Nephron progenitor cell (in vitro differentiated cells): ENCODE data around the gene SLC38A11.

ENCODE experiments used
- DNase-seq: peaks from one replicate; pipeline ENCODE4 v3.0.0; 2021
- H3K27ac Mint-ChIP-seq: 2 replicates; pipeline ENCODE4 v1.8.0; 2021; ENCODE audit warnings: mild to moderate bottlenecking, moderate library complexity, mixed read lengths
- H3K27me3 Mint-ChIP-seq: 2 replicates; pipeline ENCODE4 v1.8.0; 2021; ENCODE audit warnings: mild to moderate bottlenecking, low read depth, mixed read lengths; ENCODE audit not compliant: poor library complexity
- H3K36me3 Mint-ChIP-seq: 2 replicates; pipeline ENCODE4 v1.8.0; 2021; ENCODE audit warnings: low read depth, mixed read lengths
- H3K4me1 Mint-ChIP-seq: 2 replicates; pipeline ENCODE4 v1.8.0; 2021; ENCODE audit warnings: mixed read lengths
- H3K4me3 Mint-ChIP-seq: 2 replicates; pipeline ENCODE4 v1.8.0; 2021; ENCODE audit warnings: mild to moderate bottlenecking, moderate library complexity, mixed read lengths
- H3K9me3 Mint-ChIP-seq: 2 replicates; pipeline ENCODE4 v1.8.0; 2021; ENCODE audit warnings: mild to moderate bottlenecking, moderate library complexity, mixed read lengths
- CTCF ChIP-seq: fragments of 200-600 bp; sonication (generic); IDR thresholded peaks from 2 replicates; pipeline ENCODE4 v1.5.0; 2021; ENCODE audit warnings: antibody characterized with exemption

Gene SLC38A11

GRCh38 chr2:164859251-164859818, 96.0 kb downstream of the SLC38A11 start:
- H3K4me1 Mint-ChIP-seq, result no peaks in the 10 kb centered on the region
- peaks cover 4% of the 10 kb centered on the region for H3K27me3 Mint-ChIP-seq
- no peaks in the 10 kb centered on the region for H3K9me3 Mint-ChIP-seq
- no peaks in the 10 kb centered on the region for H3K36me3 Mint-ChIP-seq
- H3K27ac Mint-ChIP-seq, result no peak overlapping the region
- no peak overlapping the region for H3K4me3 Mint-ChIP-seq
- no peak for DNase-seq
- TF ChIP-seq CTCF, result no peak

- H3K36me3 Mint-ChIP-seq, result no peaks in the 10 kb centered on the region
- no peaks in the 10 kb centered on the region for H3K4me1 Mint-ChIP-seq
- TF ChIP-seq CTCF, result no peak
- no peak for DNase-seq
- no peak overlapping the region for H3K4me3 Mint-ChIP-seq
- no peaks in the 10 kb centered on the region for H3K9me3 Mint-ChIP-seq
- no peak overlapping the region for H3K27ac Mint-ChIP-seq
- H3K27me3 Mint-ChIP-seq, result peaks cover 4% of the 10 kb centered on the region
Measured at GRCh38 chr2:164852086-164852485, 103.2 kb downstream of the SLC38A11 start.

GRCh38 chr2:164850235-164850634, 105.1 kb downstream of the SLC38A11 start:
- no peak for DNase-seq
- Mint-ChIP-seq H3K27me3 (peaks cover 5% of the 10 kb centered on the region), H3K9me3 (no peaks in the 10 kb centered on the region), H3K36me3 (no peaks in the 10 kb centered on the region), H3K4me3 (no peak overlapping the region), H3K4me1 (no peaks in the 10 kb centered on the region), H3K27ac (no peak overlapping the region)
- TF ChIP-seq CTCF, result no peak

GRCh38 chr2:164849506-164849905, 105.8 kb downstream of the SLC38A11 start:
- Mint-ChIP-seq H3K36me3 (no peaks in the 10 kb centered on the region), H3K4me1 (no peaks in the 10 kb centered on the region), H3K4me3 (no peak overlapping the region), H3K9me3 (no peaks in the 10 kb centered on the region), H3K27me3 (peaks cover 6% of the 10 kb centered on the region), H3K27ac (no peak overlapping the region)
- no peak for TF ChIP-seq CTCF
- no peak for DNase-seq

- Mint-ChIP-seq H3K9me3 (no peaks in the 10 kb centered on the region), H3K27ac (no peak overlapping the region), H3K27me3 (peaks cover 11% of the 10 kb centered on the region), H3K36me3 (no peaks in the 10 kb centered on the region), H3K4me1 (no peaks in the 10 kb centered on the region), H3K4me3 (no peak overlapping the region)
- no peak for TF ChIP-seq CTCF
- DNase-seq, result no peak
Measured at GRCh38 chr2:164847981-164848741, 107.2 kb downstream of the SLC38A11 start.

GRCh38 chr2:164847291-164847690, 108.0 kb downstream of the SLC38A11 start:
- no peak overlapping the region for H3K4me3 Mint-ChIP-seq
- no peaks in the 10 kb centered on the region for H3K4me1 Mint-ChIP-seq
- no peak for TF ChIP-seq CTCF
- H3K27me3 Mint-ChIP-seq, result peaks cover 11% of the 10 kb centered on the region
- no peaks in the 10 kb centered on the region for H3K9me3 Mint-ChIP-seq
- H3K36me3 Mint-ChIP-seq, result no peaks in the 10 kb centered on the region
- H3K27ac Mint-ChIP-seq, result no peak overlapping the region
- no peak for DNase-seq
